Bronchial epithelial cell (primary cell): ENCODE results near the gene CHST5. TPM values are rescaled to one million over a fixed set of nuclear protein-coding genes. Genes with fewer than 3 reads are reported as not detected.

Experiments used
- DNase-seq: peaks from one replicate; pipeline ENCODE4 v3.0.0-alpha.2; 2010; ENCODE audit warnings: low read depth
- FAIRE-seq: peaks from 2 replicates; lab custom pipeline; 2011; peaks lifted over from hg19 to GRCh38; lab: Jason Lieb, UNC
- H3K27me3 ChIP-seq: 2 replicates; pipeline ENCODE4 v1.5.1; 2011; ENCODE audit warnings: low read length; ENCODE audit not compliant: control insufficient read depth, insufficient read depth
- H3K36me3 ChIP-seq: 2 replicates; pipeline ENCODE4 v1.5.1; 2011; ENCODE audit warnings: low read length; ENCODE audit not compliant: control insufficient read depth, insufficient read depth
- H3K4me3 ChIP-seq: 2 replicates; pipeline ENCODE4 v1.5.1; 2011; ENCODE audit warnings: mild to moderate bottlenecking, low read depth, low read length, control low read depth
- CTCF ChIP-seq: IDR thresholded peaks from 2 replicates; pipeline ENCODE4 v1.5.1; 2011; ENCODE audit warnings: mild to moderate bottlenecking, moderate library complexity, low read length, control low read depth, inconsistent platforms; ENCODE audit not compliant: insufficient read depth, severe bottlenecking
- total RNA-seq: library from RNA; depleted of rRNA; stranded (reverse); fragments of >200 nt; gene quantifications from 2 replicates; pipeline ENCODE4 v1.2.1, GENCODE V29; 2014

The CHST5 gene
- total RNA-seq, 1 donor from 2014 or later = not detected

GRCh38 chr16:75481475-75481874 lies 54.4 kb downstream of the CHST5 start:
- DNase-seq = no peak
- no peak for TF ChIP-seq CTCF
- H3K4me3 ChIP-seq = no peak overlapping the region
- no peaks in the 10 kb centered on the region for H3K36me3 ChIP-seq
- no peaks in the 10 kb centered on the region for H3K27me3 ChIP-seq
- no peak for FAIRE-seq

- no peak overlapping the region for H3K4me3 ChIP-seq
- DNase-seq = no peak
- H3K27me3 ChIP-seq = no peaks in the 10 kb centered on the region
- H3K36me3 ChIP-seq = no peaks in the 10 kb centered on the region
- TF ChIP-seq CTCF = no peak
- FAIRE-seq = no peak
These were observed 56.4 kb downstream of the CHST5 start for GRCh38 chr16:75479421-75479990.

Other genes with a start within 250 kb of the CHST5 start
- 46.6 and 58.6 TPM in 2 replicates for gene CFDP1, start 102.6 kb downstream of the CHST5 start, total RNA-seq
- gene TMEM170A, start 71.4 kb downstream of the CHST5 start, total RNA-seq = 28.2 and 33.2 TPM in 2 replicates
- gene CHST6, start 40.7 kb downstream of the CHST5 start, total RNA-seq = 1.3 and 6.4 TPM in 2 replicates
- 5.2 and 9.7 TPM in 2 replicates for gene TMEM231, start 20.1 kb upstream of the CHST5 start, total RNA-seq
- 27.6 and 32.0 TPM in 2 replicates for gene GABARAPL2, start 30.3 kb upstream of the CHST5 start, total RNA-seq
- 55.4 and 67.9 TPM in 2 replicates for gene ADAT1, start 87.2 kb upstream of the CHST5 start, total RNA-seq
- gene KARS1, start 111.6 kb upstream of the CHST5 start, total RNA-seq = 123 and 210 TPM in 2 replicates
- gene TERF2IP, start 111.7 kb upstream of the CHST5 start, total RNA-seq = 21.6 and 24.6 TPM in 2 replicates
- not detected in 2 replicates for gene CPHXL2, start 140.9 kb upstream of the CHST5 start, total RNA-seq
- not detected in 2 replicates for gene DUXB, start 165.4 kb upstream of the CHST5 start, total RNA-seq
- gene CPHXL, start 190.4 kb upstream of the CHST5 start, total RNA-seq = not detected in 2 replicates